Putamen (tissue), 1 donor: Measurements from ENCODE around the gene SUMF2.
"Not testable (repeated sequence)": the region's sequence is repeated elsewhere in the genome, so short reads cannot be mapped to it uniquely, and the experiment has no call there.

Source experiments
- DNase-seq: peaks from one replicate; pipeline ENCODE4 v3.0.0-alpha.2; 2016; ENCODE audit warnings: low spot score

SUMF2 gene

GRCh38 chr7:56063500-56063881 is 595 bp upstream of the SUMF2 start:
- DNase-seq = no peak

GRCh38 chr7:56066376-56066775 is 2.3 kb downstream of the SUMF2 start:
- not testable (repeated sequence) for DNase-seq

GRCh38 chr7:56074371-56074791 is 10.3 kb downstream of the SUMF2 start:
- DNase-seq = peak; percentile 67

- DNase-seq = no peak
Observed at GRCh38 chr7:56077681-56078080, 13.6 kb downstream of the SUMF2 start.

GRCh38 chr7:56078196-56078595 is 14.1 kb downstream of the SUMF2 start:
- DNase-seq = no peak

GRCh38 chr7:56079450-56080185 is 15.5 kb downstream of the SUMF2 start:
- DNase-seq = peak; percentile 87

- not testable (repeated sequence) for DNase-seq
Observed at GRCh38 chr7:56080726-56081435, 16.8 kb downstream of the SUMF2 start.

GRCh38 chr7:56081626-56082340 is 17.7 kb downstream of the SUMF2 start:
- DNase-seq = no peak

- DNase-seq = peak; percentile 53
Observed at GRCh38 chr7:56083150-56083785, 19.2 kb downstream of the SUMF2 start.

- no peak for DNase-seq
Observed at GRCh38 chr7:56086761-56087160, 22.7 kb downstream of the SUMF2 start.

GRCh38 chr7:56087445-56087844 is 23.4 kb downstream of the SUMF2 start:
- no peak for DNase-seq

GRCh38 chr7:56091591-56091990 is 27.5 kb downstream of the SUMF2 start:
- peak; percentile 68 for DNase-seq

- not testable (repeated sequence) for DNase-seq
Observed at GRCh38 chr7:56092388-56092787, 28.3 kb downstream of the SUMF2 start.

- DNase-seq = peak; percentile 84
Observed at GRCh38 chr7:56092789-56093531, 28.9 kb downstream of the SUMF2 start, which contains the start of gene PHKG1. Gene PHKG1, minus strand, starts transcription at chr7:56092952. Its CDS starts 4,011 bp downstream, at chr7:56088941.

- no peak for DNase-seq
Observed at GRCh38 chr7:56097700-56098099, 33.6 kb downstream of the SUMF2 start.

- DNase-seq = not testable (repeated sequence)
Observed at GRCh38 chr7:56098187-56099008, 34.3 kb downstream of the SUMF2 start.

GRCh38 chr7:56099653-56100052 is 35.6 kb downstream of the SUMF2 start:
- no peak for DNase-seq

- not testable (repeated sequence) for DNase-seq
Observed at GRCh38 chr7:56104138-56104537, 40.1 kb downstream of the SUMF2 start.

- no peak for DNase-seq
Observed at GRCh38 chr7:56105508-56105907, 41.4 kb downstream of the SUMF2 start.
